SH-SY5Y (cell line): ENCODE data around the gene ESRP2.

Source experiments
- GATA2 ChIP-seq: IDR thresholded peaks from 2 replicates; pipeline ENCODE4 v1.6.1; 2011; ENCODE audit warnings: mild to moderate bottlenecking, low read depth, low read length
- GATA3 ChIP-seq: IDR thresholded peaks from 2 replicates; pipeline ENCODE4 v1.6.1; 2011; ENCODE audit warnings: low read depth, mild to moderate bottlenecking, low read length, moderate library complexity

DNA sequence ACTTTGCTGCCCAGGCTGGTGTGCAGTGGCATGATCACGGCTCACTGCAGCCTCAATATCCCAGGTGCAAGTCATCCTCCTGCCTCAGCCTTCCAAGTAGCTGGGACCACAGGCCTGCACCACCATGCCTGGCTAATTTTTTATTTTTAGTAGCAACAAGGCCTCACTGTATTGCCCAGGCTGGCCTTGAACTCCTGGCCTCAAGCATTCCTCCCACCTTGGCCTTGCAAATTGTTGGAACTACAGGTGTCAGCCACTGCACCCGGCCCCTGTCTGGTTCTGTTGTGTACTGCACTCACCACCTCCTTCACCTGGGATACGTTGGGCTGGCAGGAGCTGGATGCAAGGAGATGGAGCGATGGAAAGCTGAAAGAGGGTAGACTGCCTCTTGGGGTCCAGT is 17.8 kb upstream of the ESRP2 start:
- TF ChIP-seq GATA2: no peak
- no peak for TF ChIP-seq GATA3
